Tibial artery (tissue), 4 donors: ENCODE results near the gene FRY.

Source experiments
- DNase-seq, 2 donors: peaks; one replicate each; pipeline ENCODE4 v3.0.0-alpha.2; 2019
- H3K27ac ChIP-seq, 2 donors: fragments of 200-600 bp; sonication (generic) in 1 of 2; 1 replicate in 1 of 2; 2 replicates in 1 of 2; pipeline ENCODE4 v1.5.1; 2018 to 2019; ENCODE audit warnings: mild to moderate bottlenecking in 1 of 2
- H3K27me3 ChIP-seq, 2 donors: fragments of 200-600 bp; sonication (generic) in 1 of 2; one replicate each; pipeline versions ENCODE4 v1.5.1 to v1.6.0; 2016 to 2019
- H3K36me3 ChIP-seq, 3 donors: fragments of 200-600 bp; sonication (generic) in 2 of 3; one replicate each; pipeline ENCODE4 v1.5.1; 2016 to 2019; ENCODE audit warnings: mild to moderate bottlenecking in 2 of 3
- H3K4me1 ChIP-seq, 4 donors: fragments of 200-600 bp; sonication (generic) in 2 of 4; 1 replicate in 3 of 4; 2 replicates in 1 of 4; pipeline ENCODE4 v1.5.1; 2016 to 2019
- H3K4me3 ChIP-seq, 2 donors: fragments of 200-600 bp; sonication (generic) in 1 of 2; 1 replicate in 1 of 2; 2 replicates in 1 of 2; pipeline ENCODE4 v1.5.1; 2018 to 2019; ENCODE audit warnings: mild to moderate bottlenecking in 2 of 2
- H3K9me3 ChIP-seq, 3 donors: fragments of 200-600 bp; sonication (generic) in 1 of 3; one replicate each; pipeline ENCODE4 v1.5.1; 2016 to 2019
- intact Hi-C: fragments of 100-400 bp; cut with DNase I; formaldehyde crosslinking; loops from one replicate; pipeline ENCODE4 v1.15.0; 2023; ENCODE audit warnings: low total_unique reads
- TF ChIP-seq, protein P1 (sequence below), 2 experiments: fragments of 200-600 bp in 1 of 2; fragments of 450-650 bp in 1 of 2; IDR thresholded peaks; one replicate each; pipeline ENCODE4 v1.5.1; 2017 to 2019; ENCODE audit warnings: antibody characterized with exemption in 2 of 2, mild to moderate bottlenecking in 1 of 2, moderate library complexity in 1 of 2

Gene FRY

DNA sequence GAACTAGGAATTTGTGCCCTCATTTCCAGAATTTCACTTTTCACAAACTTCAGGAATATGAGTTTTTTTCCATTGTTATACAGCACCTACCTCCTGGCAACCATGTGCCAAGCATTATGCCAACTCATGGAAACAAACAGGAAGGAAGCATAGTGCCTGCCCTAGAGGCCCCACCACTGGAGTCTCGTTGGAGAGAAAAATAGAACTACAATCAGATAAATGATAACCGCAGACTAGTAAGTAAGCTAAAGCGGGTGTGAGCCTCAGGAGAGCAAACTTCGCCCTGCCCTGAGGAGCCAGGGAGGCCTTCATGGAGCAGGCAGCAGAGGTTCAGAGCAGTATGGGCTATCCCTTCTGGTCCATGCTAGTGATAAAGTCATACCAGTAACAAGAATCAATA, 75.9 kb downstream of the FRY start:
- H3K36me3 ChIP-seq: peaks cover 0 to 23% (median 8%) of the 10 kb centered on the region in 3 donors
- H3K27me3 ChIP-seq: no peaks in the 10 kb centered on the region
- H3K4me3 ChIP-seq: no peak overlapping the region
- intact Hi-C loops: no loop called here
- no peak overlapping the region for H3K27ac ChIP-seq
- TF ChIP-seq, protein P1, sequence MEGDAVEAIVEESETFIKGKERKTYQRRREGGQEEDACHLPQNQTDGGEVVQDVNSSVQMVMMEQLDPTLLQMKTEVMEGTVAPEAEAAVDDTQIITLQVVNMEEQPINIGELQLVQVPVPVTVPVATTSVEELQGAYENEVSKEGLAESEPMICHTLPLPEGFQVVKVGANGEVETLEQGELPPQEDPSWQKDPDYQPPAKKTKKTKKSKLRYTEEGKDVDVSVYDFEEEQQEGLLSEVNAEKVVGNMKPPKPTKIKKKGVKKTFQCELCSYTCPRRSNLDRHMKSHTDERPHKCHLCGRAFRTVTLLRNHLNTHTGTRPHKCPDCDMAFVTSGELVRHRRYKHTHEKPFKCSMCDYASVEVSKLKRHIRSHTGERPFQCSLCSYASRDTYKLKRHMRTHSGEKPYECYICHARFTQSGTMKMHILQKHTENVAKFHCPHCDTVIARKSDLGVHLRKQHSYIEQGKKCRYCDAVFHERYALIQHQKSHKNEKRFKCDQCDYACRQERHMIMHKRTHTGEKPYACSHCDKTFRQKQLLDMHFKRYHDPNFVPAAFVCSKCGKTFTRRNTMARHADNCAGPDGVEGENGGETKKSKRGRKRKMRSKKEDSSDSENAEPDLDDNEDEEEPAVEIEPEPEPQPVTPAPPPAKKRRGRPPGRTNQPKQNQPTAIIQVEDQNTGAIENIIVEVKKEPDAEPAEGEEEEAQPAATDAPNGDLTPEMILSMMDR (IDR thresholded peaks at IDR 0.05): no peak
- H3K4me1 ChIP-seq: peaks cover 0 to 14% (median 3%) of the 10 kb centered on the region in 4 donors
- H3K9me3 ChIP-seq: no peaks in the 10 kb centered on the region
- DNase-seq: no peak

DNA sequence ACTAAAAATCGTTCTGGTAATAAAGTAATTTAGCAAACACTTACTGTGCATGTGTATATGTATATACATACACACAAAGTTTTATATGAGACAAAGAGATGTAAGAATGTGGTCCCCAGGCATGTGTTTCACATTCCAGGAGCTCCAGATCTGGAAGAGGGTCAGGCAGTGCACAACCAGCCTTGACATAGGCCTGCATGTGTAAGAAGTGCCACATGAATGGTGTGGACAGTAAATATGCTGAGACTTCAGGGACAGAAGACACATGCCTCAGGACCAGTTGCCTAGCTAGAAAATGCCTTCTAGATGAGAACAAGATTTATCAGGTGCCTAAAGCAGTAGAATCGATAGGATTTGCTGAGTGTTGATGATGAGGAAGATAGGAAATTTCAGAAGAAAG, 76.4 kb downstream of the FRY start:
- Histone ChIP-seq H3K9me3 (no peaks in the 10 kb centered on the region), H3K27me3 (no peaks in the 10 kb centered on the region), H3K36me3 (peaks cover 0 to 20% (median 8%) of the 10 kb centered on the region in 3 donors), H3K4me1 (peaks cover 0 to 17% (median 3%) of the 10 kb centered on the region in 4 donors), H3K27ac (no peak overlapping the region), H3K4me3 (no peak overlapping the region)
- TF ChIP-seq, protein P1 (IDR thresholded peaks at IDR 0.05): no peak
- DNase-seq: no peak
- intact Hi-C loops: no loop called here

DNA sequence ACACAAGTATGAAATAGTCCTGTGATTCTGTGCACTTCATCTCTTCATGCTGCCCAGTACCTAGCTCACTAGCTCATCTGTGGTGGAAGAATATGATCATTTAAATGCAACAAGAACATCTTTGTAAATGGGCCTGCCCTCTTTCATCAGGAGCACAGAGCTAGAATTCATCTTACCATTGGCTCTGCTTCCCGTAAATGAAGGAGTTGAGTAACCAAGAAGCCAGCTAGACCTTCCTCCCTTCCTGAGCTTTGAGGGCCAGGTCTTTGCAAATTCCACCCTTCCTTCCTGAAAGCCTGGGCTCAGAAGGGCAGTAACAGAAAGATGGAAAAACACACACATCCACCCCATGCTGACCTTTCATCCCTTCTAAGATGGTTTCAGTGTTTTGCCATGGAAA, 82.0 kb downstream of the FRY start:
- H3K4me3 ChIP-seq: no peak overlapping the region
- H3K9me3 ChIP-seq: no peaks in the 10 kb centered on the region
- intact Hi-C loops: loop anchor here (10.0 kb wide), 1 partner anchor 79 kb away; the partner anchor contains the start of gene FRY
- H3K27me3 ChIP-seq: no peaks in the 10 kb centered on the region
- peak overlapping the region; percentile 68 to 72 for H3K27ac ChIP-seq
- no peak for DNase-seq
- H3K36me3 ChIP-seq: no peaks in the 10 kb centered on the region
- TF ChIP-seq, protein P1 (IDR thresholded peaks at IDR 0.05): no peak
- H3K4me1 ChIP-seq: peaks cover 0 to 73% (median 12%) of the 10 kb centered on the region in 4 donors

DNA sequence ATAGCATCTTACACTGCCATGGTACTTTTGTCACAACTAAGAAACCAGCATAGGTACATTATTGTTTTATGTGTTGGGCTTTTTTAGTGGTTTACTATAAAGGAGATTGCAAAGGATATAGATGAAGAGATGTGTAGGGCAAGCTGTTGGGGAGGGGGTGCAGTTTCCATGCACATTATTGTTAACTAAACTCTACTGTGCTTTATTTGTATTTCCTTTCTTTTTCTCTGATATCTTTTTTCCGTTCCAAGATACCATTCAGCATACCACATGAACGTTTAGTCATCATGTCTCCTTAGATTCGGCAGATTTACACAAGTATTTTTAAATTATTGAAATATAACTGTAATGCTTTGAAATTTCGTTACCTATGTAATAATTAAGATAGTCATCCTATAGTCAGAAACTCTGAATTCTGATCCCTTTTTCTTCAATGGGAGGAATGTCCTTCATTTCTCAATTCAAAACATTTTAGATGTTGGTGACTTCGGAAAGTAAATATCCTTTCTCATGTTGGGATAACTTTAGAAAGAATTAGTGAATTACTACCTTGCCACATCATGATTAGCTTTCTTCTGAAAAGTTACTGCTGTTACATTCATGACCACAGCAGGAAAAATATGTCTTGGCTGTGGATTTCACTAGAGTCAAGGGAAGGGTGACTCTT, 82.8 kb downstream of the FRY start:
- Histone ChIP-seq H3K9me3 (no peaks in the 10 kb centered on the region), H3K4me3 (no peak overlapping the region), H3K27ac (peak overlapping the region; percentile 68 to 72), H3K36me3 (no peaks in the 10 kb centered on the region), H3K27me3 (no peaks in the 10 kb centered on the region), H3K4me1 (peaks cover 0 to 82% (median 15%) of the 10 kb centered on the region in 4 donors)
- DNase-seq: no peak
- intact Hi-C loops: loop anchor here (10.0 kb wide), 1 partner anchor 80 kb away; the partner anchor contains the start of gene FRY
- TF ChIP-seq, protein P1 (IDR thresholded peaks at IDR 0.05): no peak

DNA sequence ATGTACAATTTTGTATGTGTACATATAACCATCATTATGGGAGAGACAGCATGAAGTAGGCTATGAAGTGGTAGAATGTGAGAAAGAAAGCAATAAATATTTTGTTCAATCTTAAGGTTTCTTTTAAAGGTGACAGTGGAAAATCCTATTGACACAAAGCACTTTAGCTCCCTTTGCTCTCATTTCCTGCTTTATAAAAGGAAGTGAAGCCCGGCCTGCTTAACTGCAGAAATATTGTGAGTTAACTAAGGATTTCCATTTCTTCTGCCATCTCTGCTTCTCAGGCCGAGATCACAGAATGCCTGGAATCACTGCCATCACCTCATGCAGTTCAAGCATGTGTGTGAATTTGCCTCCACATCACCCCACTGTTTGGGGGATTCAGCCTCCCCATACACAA, 83.5 kb downstream of the FRY start:
- Histone ChIP-seq H3K36me3 (no peaks in the 10 kb centered on the region), H3K4me1 (peaks cover 0 to 88% (median 17%) of the 10 kb centered on the region in 4 donors), H3K27ac (peak overlapping the region; percentile 68 to 72), H3K9me3 (no peaks in the 10 kb centered on the region), H3K27me3 (no peaks in the 10 kb centered on the region), H3K4me3 (no peak overlapping the region)
- DNase-seq: no peak
- TF ChIP-seq, protein P1 (IDR thresholded peaks at IDR 0.05): no peak
- intact Hi-C loops: loop anchor here (10.0 kb wide), 1 partner anchor 80 kb away; the partner anchor contains the start of gene FRY
